LHCN-M2 (cell line): ENCODE data around the gene VAMP8. TPM values are rescaled to one million over a fixed set of nuclear protein-coding genes. Genes with fewer than 3 reads are reported as not detected.
"Not testable (repeated sequence)": the region's sequence is repeated elsewhere in the genome, so short reads cannot be mapped to it uniquely, and the experiment has no call there.

Experiments
- DNase-seq: peaks from one replicate; pipeline ENCODE4 v3.0.0-alpha.2; 2012; ENCODE audit warnings: low read depth
- total RNA-seq: library from RNA; depleted of rRNA; stranded (reverse); fragments of >200 nt; gene quantifications from 2 replicates; pipeline ENCODE4 v1.2.3, GENCODE V29; 2014

VAMP8 gene
- total RNA-seq, 1 experiment from 2014 or later = 21.2 TPM

DNA sequence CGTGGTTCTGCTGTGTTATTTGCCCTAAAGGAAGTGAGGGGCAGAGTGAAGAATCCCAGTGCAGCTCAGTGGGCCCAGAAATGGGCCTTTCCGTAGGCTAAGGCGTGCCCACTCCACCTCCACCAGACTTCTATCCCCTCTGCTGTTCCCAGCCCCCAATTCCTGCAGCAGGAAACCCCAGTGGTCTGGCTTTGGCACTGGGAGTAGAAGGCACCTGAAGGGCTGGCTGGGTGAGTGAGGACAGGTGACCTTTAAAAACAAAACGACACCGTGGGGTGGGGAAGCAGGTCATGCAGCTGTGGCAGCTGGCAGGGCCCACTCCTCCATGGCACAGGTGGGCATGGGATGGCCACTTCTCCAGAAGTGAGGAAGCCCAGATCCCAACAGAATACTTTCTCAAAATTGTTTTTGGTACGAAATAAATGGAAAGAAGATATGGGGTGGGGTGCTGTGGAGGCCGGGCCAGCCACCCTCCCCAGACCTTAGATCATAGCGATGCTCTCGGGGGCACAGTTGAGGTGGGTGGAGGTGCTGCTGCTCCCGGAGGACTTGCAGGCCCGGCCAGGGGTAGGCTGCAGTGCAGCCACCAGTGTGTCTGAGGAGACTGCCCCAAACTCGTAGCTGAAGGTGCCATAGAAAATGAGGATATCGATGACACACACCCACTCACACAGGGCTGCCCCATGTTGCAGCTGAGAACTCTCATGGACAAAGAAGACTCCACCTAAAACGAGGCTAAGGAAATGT is 21.4 kb downstream of the VAMP8 start:
- no peak for DNase-seq

DNA sequence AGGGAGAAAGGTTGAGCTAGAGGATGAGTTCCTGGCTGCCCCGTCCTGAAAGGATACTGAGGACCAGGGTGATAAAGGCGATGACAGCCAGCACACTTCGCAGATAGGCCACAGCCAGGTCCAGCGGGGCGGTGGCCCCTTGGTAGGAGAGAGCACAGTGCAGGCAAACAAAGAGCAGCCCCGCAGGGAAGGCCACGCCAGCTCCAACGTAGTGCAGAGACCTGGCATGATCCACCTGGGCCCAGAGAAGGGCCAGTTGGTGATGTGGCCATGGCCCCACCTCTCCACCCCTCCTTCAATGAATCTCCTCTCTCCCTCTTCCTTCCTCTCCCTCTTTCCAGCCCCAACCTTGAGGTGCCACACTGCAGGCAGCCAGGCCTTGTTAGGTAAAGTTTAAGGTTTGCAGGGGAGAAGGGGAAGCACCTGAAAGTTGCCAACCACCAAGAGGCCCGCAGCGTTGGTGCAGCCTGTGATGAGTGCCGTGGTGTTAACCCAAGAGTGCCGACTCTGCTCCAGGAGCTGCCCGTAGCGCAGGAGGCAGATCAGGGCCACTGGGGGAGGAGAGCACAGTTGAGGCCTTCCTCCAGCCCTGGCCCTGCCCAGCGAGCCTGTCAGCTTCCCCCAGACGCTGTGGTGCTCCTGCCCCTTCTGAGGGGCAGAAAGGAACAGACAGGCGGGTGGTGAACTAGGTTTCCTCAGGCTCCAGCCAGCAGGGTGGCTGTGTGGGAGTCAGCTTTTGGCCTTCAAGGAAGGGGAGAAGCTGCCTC is 22.3 kb downstream of the VAMP8 start:
- no peak for DNase-seq

DNA sequence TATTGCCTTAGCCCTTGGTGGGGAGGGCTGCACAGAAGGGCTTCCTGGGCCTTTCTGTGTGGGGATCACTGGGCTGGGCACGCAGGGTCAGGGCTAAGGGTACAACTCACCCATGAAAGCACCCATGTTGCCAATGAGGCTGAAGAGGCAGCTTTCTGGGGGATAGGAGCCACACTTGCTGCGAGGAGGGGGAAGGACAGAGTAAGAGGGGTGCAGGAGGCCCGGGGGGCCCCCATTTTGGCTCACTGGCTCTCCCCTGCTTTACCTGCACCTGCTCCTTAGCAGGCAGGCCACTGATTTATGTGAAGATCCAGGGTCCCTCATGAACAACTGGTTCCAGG is 22.8 kb downstream of the VAMP8 start:
- DNase-seq = no peak

DNA sequence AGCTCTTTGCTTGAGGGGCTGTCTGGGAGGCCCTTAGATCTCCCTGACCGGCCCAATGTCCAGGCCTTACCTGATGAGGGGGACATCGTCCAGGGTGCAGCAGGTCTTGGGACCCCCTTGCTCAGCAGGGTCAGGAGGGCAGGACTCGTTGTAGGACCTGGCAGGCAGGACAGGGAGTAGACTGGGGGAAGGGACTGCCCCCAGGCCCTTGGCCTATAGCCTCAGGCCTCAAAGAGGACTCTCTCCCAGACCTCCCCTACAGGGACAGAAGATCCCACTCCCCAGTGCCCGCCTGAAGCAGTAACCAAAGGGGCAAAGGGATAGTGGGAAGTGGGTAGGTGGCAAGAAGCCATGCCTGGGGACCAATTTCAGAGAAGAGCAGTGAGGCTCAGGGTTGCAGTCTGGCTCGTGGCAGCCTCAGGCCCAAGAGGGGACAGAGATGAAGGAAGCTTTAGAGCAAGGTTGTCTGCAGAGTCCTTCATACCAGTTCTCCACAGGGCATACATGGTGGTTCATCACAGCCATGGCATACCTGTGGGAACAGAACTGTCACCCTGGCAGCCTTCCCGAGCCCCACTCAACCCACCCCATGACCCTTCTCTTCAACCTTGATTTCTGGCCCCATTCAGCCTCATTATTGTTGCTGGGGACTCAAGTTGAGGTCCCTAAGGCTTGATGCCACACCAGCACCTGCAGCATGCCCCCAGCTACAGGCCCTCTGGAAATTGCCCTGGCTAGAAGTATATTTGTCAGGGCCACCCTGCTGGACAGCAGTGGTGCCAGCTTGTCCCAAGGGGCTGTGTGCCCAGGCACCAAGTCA is 23.8 kb downstream of the VAMP8 start:
- DNase-seq = no peak

DNA sequence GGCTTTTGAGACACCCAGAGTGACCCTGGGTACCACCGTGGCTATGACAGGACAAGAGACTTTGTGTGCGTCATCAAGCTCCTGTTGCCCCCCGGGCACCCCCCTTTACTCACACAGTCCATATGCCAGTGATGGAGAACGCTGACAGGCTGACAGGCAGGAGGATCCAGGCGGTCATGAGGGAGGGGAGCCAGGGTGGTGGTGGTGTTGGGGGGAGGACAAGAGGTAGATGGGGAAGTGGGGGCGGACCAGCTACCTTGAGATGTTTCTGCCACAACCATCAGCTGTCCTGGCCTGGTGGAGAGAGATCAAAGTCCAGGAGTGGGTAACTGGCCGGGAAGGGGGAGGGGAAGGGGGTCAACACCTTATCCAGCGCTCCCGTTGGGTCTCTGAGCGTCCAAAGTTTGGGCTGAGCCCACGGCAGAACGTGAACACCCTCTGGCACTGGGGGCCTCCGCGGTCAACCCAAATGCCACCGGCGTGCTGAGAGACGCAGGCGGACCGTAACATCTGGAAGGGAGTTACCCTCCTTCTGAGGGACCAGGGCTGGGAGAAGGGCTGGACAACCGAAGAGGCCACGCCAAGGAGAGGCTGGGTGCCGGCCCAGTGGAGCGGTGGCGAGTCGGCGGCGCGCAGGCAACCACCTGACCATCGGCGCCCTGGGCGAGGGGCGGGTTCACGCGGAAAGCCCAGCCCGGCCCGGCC is 24.5 kb downstream of the VAMP8 start:
- DNase-seq = peak; percentile 41

DNA sequence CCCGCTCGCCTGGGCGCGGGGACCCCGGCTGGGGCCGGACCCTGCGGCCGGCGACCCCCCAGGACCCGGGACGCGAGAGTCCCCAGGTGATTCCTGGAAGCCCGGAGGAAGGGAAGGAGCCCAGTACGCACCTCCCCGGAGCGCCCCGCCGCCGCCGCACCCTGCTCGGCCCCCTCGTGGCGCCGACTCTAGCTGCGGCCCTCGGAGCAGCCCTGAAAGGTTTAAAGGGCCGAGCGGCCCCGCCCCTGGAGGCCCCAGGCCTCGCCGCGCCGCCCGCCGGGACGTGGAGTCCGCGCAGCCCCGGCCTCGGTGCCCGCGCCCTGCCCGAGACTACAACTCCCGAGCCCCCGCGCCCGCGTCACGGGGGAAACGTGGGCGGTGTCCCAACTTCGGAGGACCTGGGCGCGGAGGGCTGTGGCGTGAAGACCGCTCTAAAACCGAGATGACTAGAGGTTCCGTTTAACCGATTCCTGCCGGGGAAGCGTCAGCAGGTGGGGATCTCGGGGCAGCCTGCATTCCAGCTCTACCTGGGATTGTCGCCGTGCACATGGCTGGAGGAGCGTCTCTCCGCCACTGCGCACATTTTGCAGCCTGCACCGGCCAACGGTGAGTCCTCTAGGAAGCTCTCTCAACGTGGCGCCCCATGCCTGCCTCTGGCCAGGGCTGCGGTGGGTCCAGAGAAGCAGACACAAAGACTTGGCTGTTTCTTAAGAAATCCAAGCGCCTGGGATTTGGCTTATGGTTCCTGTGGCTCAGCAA is 25.3 kb downstream of the VAMP8 start, which contains the start of gene TMEM150A:
Gene TMEM150A (minus strand): TSS at position 223 of the 759 bp plus-strand sequence. CDS start 750 bp downstream, outside the sequence.
- peak; percentile 89 for DNase-seq

DNA sequence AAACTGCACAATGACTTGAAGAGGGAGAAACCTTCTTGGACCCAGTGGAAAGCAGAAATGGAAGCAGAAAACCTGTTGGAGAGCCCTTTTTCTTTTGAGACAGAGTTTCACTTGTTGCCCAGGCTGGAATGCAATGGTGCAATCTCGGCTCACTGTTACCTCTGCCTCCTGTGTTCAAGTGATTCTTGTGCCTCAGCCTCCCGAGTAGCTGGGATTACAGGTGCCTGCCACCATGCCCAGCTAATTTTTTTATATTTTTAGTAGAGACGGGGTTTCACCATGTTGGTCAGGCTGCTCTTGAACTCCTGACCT is 26.7 kb downstream of the VAMP8 start:
- not testable (repeated sequence) for DNase-seq

DNA sequence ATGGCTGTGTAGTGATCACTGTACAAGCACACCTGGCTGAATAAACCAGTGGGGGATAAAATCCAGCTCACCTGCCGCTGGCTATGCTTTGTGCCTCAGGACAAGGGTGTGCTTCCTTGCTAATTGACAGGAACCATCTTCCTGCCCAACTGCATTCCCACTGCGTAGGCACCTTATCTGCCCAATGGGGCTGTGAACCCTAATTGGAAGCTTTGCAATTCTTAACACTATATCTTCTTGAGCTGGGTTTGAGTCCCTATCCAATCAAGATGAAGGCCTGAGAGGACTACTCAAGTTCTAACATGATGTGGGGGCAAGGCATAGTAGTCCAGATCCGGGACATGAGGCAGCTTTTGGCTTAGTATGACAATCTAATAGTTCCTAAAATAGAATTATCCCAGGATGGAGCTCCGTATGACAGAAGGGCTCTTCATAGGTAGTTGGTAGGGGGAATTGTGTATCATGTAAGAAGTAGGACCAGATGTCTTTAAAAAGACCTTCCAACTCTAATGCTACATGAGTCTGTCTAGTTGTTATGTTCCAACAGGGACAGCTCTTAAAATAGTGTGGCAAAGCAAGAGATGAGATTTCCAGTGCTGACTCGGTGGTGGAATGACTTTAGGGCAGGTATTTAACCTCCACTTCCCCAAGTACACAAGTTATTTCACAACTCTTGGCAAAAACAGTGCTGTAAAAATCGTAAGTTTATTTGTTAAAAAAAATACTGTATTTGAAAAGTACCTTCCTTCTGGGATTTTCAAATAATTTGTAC is 27.4 kb downstream of the VAMP8 start:
- no peak for DNase-seq

DNA sequence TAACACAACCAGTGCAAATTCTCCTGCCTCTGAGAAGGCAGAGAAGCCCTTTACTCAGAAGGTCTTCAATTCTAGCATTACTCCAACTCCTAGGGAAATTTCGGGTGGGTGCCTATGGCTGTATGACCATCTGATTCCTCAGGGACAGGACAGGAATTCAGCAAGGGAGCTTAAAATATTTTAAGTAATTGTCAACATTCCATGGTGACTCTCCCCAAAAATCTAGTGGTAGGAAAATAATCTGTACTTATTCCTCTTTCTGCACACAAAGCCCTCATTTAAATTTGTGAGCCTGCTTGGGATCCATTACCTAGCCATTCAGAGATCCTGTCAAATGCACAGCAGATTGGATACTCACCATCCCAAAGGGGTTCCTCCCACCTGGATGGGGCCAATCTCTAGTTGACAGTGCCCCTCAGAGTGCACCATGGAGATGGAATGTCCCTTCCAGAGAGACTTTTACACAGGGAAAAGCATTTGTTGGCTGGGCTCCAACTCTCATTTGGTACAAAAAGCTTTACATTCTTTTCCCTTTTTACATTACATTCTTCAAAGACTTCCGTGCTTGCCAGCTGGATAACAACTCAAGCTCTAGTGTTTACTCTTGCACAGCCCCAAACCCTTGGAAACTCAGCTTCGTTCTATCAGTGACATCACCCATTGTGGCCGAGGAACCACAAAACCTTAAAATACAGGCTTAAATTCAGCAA is 28.2 kb downstream of the VAMP8 start:
- peak; percentile 82 for DNase-seq

DNA sequence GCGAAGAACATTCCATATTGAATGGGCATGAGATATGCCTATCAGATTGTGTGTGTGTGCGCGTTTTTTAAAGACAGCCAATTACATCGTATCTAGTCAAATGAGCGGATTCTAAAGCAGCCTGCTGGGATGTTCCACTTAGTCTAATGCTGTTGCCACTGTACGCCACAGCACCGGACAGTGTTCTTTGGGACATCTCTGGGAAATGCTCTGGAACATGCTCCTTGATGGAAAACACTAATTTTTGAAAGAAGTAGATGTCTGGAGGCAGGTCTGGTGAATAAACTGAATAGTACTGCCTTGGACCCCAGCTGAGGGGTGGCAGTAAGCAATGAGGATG is 28.7 kb downstream of the VAMP8 start:
- DNase-seq = no peak

DNA sequence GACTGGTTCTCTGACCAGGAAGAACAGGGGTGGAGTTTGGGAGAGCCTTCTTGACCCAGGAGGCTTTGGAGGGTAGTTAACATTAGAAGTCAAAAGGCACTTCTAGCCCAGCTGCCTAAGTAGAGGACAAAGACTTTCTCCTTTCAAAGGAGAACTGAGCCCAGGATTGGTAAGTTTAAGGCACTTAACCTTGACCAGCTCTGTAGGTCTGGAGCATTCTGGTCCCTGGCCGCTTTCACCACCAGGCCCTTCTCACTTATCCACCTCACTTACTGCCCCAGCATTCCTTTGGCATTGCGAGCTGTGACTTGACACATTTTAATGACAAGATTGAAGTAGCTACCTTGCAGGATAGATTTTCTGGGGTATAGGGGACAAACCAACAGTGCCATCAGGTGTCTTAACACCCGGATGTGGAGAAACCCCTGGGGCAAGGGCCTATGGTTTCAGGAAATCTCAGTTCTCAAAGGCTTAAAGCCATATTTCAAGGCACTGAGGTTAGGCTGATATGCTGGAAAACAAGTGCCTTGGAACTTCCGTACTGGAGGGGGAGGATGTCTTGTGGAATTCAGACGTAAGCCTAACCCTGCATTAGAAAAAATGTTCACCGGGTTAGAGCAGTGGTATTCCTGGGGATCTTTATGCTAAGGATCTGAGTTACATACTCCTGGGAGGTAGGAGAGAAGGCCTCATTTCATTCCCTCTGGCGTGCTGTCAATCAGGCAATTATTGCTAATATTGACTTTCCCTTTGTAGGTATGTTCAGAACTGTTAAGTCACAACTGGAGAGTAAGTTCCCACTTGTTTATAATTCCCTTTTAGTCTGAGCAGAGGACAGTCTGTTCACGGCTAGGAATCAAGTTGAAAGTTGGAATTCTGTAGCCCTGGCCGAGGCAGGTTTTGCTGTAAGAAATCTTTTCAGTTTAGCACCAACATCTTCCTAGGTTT is 30.2 kb downstream of the VAMP8 start:
- no peak for DNase-seq

DNA sequence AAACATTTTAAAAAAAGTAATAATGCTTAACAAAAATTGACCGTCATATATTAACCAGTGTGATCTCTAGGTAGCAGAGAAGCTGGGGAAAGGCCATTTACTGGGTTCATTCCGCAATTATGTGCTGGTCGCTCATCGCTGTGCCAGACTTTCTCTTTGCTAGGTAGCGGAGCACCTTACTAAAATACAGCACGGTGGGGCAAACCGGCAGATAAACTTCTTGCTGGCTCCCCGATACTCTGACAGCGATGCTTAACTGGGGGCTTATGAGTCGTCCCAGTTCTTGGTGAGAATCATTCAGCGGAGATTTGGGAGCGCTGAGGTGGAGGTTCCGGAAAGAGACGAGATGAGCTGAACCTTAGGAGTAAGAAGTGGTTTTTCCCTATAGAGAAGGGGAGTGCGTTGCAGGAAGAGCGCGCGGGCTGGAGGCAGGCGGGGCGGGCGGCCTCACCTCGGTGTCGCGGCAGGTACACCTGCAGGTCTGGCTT is 33.9 kb downstream of the VAMP8 start:
- DNase-seq = no peak

DNA sequence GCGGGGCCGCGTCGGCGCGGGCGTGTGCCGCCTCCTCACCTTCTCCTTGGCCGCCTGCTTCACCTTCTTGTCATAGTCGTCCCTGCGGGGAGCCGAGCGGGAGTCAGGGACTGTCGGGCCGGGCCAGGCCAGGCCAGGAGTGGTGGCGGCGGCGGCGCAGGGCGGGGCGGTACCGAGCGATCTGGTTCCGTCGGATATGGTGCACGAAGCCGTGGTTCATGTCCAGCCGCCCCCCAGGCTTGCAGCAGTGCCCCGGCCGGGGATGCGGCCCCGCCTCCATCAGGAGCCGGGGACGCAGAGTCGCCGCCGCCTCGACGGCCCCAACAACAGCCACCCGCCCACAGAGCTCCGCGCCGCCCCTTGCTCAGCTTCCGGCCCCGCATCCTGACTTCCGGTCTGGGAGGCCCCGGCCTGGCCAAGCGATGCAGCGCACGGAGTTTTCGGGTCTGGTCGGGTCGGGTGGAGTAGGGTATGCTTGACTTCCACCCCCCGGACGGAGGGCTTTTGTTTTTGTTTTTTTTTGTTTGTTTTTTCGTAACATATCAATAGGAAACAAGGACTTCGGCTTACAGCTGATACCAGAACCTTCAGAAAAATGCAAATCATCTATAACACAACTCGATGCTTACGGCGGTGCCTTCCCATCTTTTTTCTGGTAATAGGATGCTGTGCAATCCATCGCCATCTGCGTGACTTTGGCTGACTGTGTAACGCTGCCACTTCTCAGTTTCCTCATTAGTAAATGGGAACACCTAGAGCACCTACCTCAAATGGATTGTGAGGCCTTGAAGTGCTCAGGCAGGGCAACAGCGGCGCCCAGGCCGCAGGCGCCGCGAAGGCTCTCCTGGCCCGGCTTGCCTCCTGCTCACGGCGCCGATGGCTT is 34.6 kb downstream of the VAMP8 start, which contains the start of gene C2orf68:
Gene C2orf68 (minus strand): TSS at position 362 of the 883 bp plus-strand sequence. CDS start 82 bp downstream, at position 280.
- DNase-seq = peak; percentile 80

DNA sequence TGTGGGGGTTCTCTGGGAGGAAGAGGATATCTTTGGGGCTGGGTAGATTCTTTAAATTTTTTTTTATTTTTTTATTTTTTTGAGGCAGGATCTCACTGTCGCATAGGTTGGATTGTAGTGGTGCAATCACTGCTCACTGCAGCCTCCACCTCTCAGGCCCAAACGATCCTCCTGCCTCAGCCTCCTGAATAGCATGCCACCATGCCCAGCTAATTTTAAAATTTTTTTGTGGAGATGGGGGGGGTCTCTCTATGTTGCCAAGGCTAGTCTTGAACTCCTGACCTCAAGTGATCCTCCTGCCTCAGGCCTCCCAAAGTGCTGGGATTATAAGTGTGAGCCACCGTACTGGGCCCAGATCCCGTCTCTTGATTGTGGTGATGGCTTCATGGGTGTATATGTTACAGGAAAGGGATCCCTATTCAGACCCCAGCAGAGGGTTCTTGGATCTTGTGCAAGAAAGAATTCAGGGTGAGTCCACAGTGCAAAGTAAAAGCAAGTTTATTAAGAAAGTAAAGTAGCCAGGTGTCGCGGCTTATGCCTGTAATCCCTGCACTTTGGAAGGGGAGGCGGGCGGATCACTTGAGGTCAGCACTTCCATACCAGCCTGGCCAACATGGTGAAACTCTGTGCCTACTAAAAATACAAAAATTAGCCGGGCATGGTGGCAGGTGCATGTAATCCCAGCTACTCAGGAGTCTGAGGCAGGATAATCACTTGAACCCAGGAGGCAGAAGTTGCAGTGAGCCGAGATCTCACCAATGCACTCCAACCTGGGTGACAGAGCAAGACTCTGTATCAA is 36.5 kb downstream of the VAMP8 start:
- no peak for DNase-seq

DNA sequence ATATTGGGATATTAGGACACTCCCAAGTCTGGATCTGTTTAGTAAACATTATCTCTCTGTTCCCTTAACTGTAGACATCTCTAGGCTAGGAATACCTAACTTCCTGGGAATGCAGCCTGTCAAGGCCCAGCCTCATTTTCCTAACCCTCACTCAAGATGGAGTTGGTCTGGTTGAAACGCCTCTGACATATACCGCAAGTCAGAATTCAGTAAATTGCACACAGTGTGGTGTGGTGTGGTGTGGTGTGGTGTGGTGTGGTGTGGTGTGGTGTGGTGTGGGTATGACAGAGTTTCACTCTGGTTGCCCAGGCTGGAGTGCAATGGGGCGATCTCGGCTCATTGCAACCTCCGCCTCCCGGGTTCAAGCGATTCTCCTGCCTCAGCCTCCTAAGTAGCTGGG is 37.4 kb downstream of the VAMP8 start:
- DNase-seq = not testable (repeated sequence)

DNA sequence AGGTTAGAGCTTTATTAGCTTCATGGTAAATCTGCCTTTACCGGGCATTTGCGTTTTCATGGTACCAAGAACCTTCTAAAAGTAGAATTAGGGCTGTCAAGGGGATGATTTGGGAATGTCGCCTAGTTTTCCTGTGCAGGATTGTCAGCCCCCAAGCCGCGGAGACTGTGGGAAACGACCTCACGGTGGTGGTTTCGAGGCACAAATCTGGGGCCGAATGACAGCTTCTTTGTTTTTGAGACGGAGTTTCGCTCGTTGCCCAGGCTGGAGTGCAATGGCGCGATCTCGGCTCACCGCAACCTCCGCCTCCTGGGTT is 38.0 kb downstream of the VAMP8 start:
- no peak for DNase-seq
